IMR-90 (cell line): ENCODE measurements around the gene DAAM2. TPM values are rescaled to one million over a fixed set of nuclear protein-coding genes. Genes with fewer than 3 reads are reported as not detected.

ENCODE experiments used
- ATAC-seq: fragments of 200-7000 bp; cut with Tn5 transposase; 2 replicates; pipeline ENCODE4 v1.9.1; 2020; ENCODE audit warnings: low read depth, mild to moderate bottlenecking, moderate library complexity
- BruUV-seq: library from RNA; stranded (reverse); fragments of 400-500 nt; replicated peaks from 2 replicates; lab custom pipeline; 2021; lab: Mats Ljungman, UMichigan
- CTCF ChIA-PET: fragments of 300-600 bp; formaldehyde crosslinking; extraction: SDS; loops from one replicate; lab custom pipeline; 2021; ENCODE audit warnings: antibody characterized with exemption; lab: Yijun Ruan, JAX
- POLR2A ChIA-PET: fragments of 300-600 bp; sonication (Branson Sonifier 250); formaldehyde crosslinking; loops from one replicate; lab custom pipeline; 2022; ENCODE audit warnings: antibody characterized with exemption; ENCODE audit not compliant: unreplicated experiment; lab: Charles Lee
- DNase-seq: peaks from one replicate; pipeline ENCODE4 v3.0.0; 2013
- H2AFZ ChIP-seq: replicated peaks from 2 replicates; pipeline ENCODE3; 2013; ENCODE audit warnings: low read length, mild to moderate bottlenecking; ENCODE audit not compliant: poor library complexity
- H2AK5ac ChIP-seq: 2 replicates; pipeline ENCODE4 v1.6.1; 2013; ENCODE audit warnings: low read depth, low read length, inconsistent platforms
- H2AK9ac ChIP-seq: replicated peaks from 2 replicates; pipeline ENCODE3; 2013; ENCODE audit warnings: mild to moderate bottlenecking, low read depth, low read length, moderate library complexity; ENCODE audit not compliant: poor library complexity
- H2BK120ac ChIP-seq: 2 replicates; pipeline ENCODE4 v1.6.1; 2013; ENCODE audit warnings: low read depth, low read length, inconsistent platforms
- H2BK15ac ChIP-seq: 3 replicates; pipeline ENCODE4 v1.6.1; 2013; ENCODE audit warnings: low read depth, low read length, inconsistent platforms
- H2BK20ac ChIP-seq: 2 replicates; pipeline ENCODE4 v1.6.1; 2013; ENCODE audit warnings: low read depth, mild to moderate bottlenecking, inconsistent platforms, low read length, moderate library complexity
- H2BK5ac ChIP-seq: 2 replicates; pipeline ENCODE4 v1.6.1; 2013; ENCODE audit warnings: mild to moderate bottlenecking, low read depth, low read length, inconsistent platforms; ENCODE audit not compliant: poor library complexity, severe bottlenecking
- H3K14ac ChIP-seq: replicated peaks from 2 replicates; pipeline ENCODE4 v1.6.1; 2013; ENCODE audit warnings: low read depth, low read length, inconsistent platforms
- H3K18ac ChIP-seq: 2 replicates; pipeline ENCODE4 v1.6.1; 2013; ENCODE audit warnings: low read depth, low read length, control low read depth
- H3K23ac ChIP-seq: 2 replicates; pipeline ENCODE4 v1.6.1; 2013; ENCODE audit warnings: low read depth, low read length, inconsistent platforms
- H3K27ac ChIP-seq: 2 replicates; pipeline ENCODE4 v1.5.1; 2013; ENCODE audit warnings: mild to moderate bottlenecking, control low read depth, low read length; ENCODE audit not compliant: insufficient read depth
- H3K27me3 ChIP-seq: 2 replicates; pipeline ENCODE4 v1.6.1; 2013; ENCODE audit warnings: low read length; ENCODE audit not compliant: control insufficient read depth, insufficient read depth
- H3K36me3 ChIP-seq: 2 replicates; pipeline ENCODE4 v1.6.1; 2013; ENCODE audit warnings: low read length, mixed read lengths; ENCODE audit not compliant: control insufficient read depth, insufficient read depth
- H3K4ac ChIP-seq: 2 replicates; pipeline ENCODE4 v1.6.1; 2013; ENCODE audit warnings: low read depth, low read length, inconsistent platforms
- H3K4me1 ChIP-seq: 2 replicates; pipeline ENCODE4 v1.6.1; 2013; ENCODE audit warnings: low read length, mixed read lengths; ENCODE audit not compliant: control insufficient read depth, insufficient read depth
- H3K4me2 ChIP-seq: 2 replicates; pipeline ENCODE4 v1.6.1; 2013; ENCODE audit warnings: low read depth, mild to moderate bottlenecking, control low read depth, low read length, moderate library complexity
- H3K4me3 ChIP-seq: 2 replicates; pipeline ENCODE4 v1.5.1; 2013; ENCODE audit warnings: low read depth, mild to moderate bottlenecking, control low read depth, low read length, moderate library complexity; ENCODE audit not compliant: insufficient read depth
- H3K56ac ChIP-seq: 2 replicates; pipeline ENCODE4 v1.6.1; 2013; ENCODE audit warnings: low read length, inconsistent platforms; ENCODE audit not compliant: insufficient read depth; ENCODE audit errors: extremely low read depth
- H3K79me1 ChIP-seq, 2 experiments: 2 replicates each; pipeline ENCODE4 v1.6.1; 2013; ENCODE audit warnings: low read length in 2 of 2, inconsistent platforms in 1 of 2, low read depth in 1 of 2
- H3K9ac ChIP-seq: 2 replicates; pipeline ENCODE4 v1.6.1; 2013; ENCODE audit warnings: low read depth, low read length, control low read depth
- H3K9me1 ChIP-seq: 2 replicates; pipeline ENCODE4 v1.6.1; 2013; ENCODE audit warnings: low read length, inconsistent platforms; ENCODE audit not compliant: insufficient read depth
- H3K9me3 ChIP-seq: 2 replicates; pipeline ENCODE4 v1.6.1; 2013; ENCODE audit warnings: low read length; ENCODE audit not compliant: control insufficient read depth, insufficient read depth
- H4K20me1 ChIP-seq: 2 replicates; pipeline ENCODE4 v1.6.1; 2013; ENCODE audit warnings: low read length, inconsistent platforms; ENCODE audit not compliant: insufficient read depth
- H4K5ac ChIP-seq: 2 replicates; pipeline ENCODE4 v1.6.1; 2013; ENCODE audit warnings: mild to moderate bottlenecking, low read depth, low read length, control low read depth
- H4K8ac ChIP-seq, 2 experiments: 2 replicates each; pipeline ENCODE4 v1.6.1; 2013; ENCODE audit warnings: low read depth in 2 of 2, low read length in 2 of 2, control low read depth in 1 of 2, inconsistent platforms in 1 of 2
- H4K91ac ChIP-seq: 2 replicates; pipeline ENCODE4 v1.6.1; 2013; ENCODE audit warnings: low read depth, low read length, inconsistent platforms; ENCODE audit not compliant: insufficient read depth
- BHLHE40 ChIP-seq: fragments of 150-350 bp; IDR thresholded peaks from 2 replicates; pipeline ENCODE4 v1.6.1; 2016; ENCODE audit warnings: mild to moderate bottlenecking, low read depth, low read length
- CEBPB ChIP-seq: IDR thresholded peaks from 2 replicates; pipeline ENCODE4 v1.6.1; 2012; ENCODE audit warnings: low read depth, low read length, improper control_type of control experiment
- CHD1 ChIP-seq: IDR thresholded peaks from 2 replicates; pipeline ENCODE4 v1.6.1; 2012; ENCODE audit warnings: low read depth, low read length, improper control_type of control experiment
- FOS ChIP-seq: fragments of 150-350 bp; IDR thresholded peaks from 2 replicates; pipeline ENCODE4 v1.6.1; 2016; ENCODE audit warnings: low read depth, low read length
- MAFK ChIP-seq: IDR thresholded peaks from 2 replicates; pipeline ENCODE4 v1.6.1; 2012; ENCODE audit warnings: low read depth, low read length, improper control_type of control experiment
- MAZ ChIP-seq: IDR thresholded peaks from 2 replicates; pipeline ENCODE4 v1.6.1; 2012; ENCODE audit warnings: low read depth, mild to moderate bottlenecking, low read length, improper control_type of control experiment, moderate library complexity, borderline replicate concordance
- MXI1 ChIP-seq: IDR thresholded peaks from 2 replicates; pipeline ENCODE4 v1.6.1; 2012; ENCODE audit warnings: low read depth, mild to moderate bottlenecking, low read length, moderate library complexity, borderline replicate concordance
- NFE2L2 ChIP-seq: fragments of 150-350 bp; IDR thresholded peaks from 2 replicates; pipeline ENCODE4 v1.6.1; 2016; ENCODE audit warnings: low read depth, mild to moderate bottlenecking, low read length
- POLR2A ChIP-seq: IDR thresholded peaks from 2 replicates; pipeline ENCODE4 v1.6.1; 2012; ENCODE audit warnings: mild to moderate bottlenecking, low read depth, low read length
- RAD21 ChIP-seq: IDR thresholded peaks from 2 replicates; pipeline ENCODE4 v1.6.1; 2012; ENCODE audit warnings: low read length, improper control_type of control experiment
- RCOR1 ChIP-seq: IDR thresholded peaks from 2 replicates; pipeline ENCODE4 v1.6.1; 2012; ENCODE audit warnings: mild to moderate bottlenecking, low read length, improper control_type of control experiment; ENCODE audit not compliant: insufficient replicate concordance
- RFX5 ChIP-seq: IDR thresholded peaks from 2 replicates; pipeline ENCODE4 v1.8.0; 2012; ENCODE audit warnings: low read depth, mild to moderate bottlenecking, low read length, moderate library complexity
- SMC3 ChIP-seq: fragments of 150-350 bp; IDR thresholded peaks from 2 replicates; pipeline ENCODE4 v1.6.1; 2016; ENCODE audit warnings: low read depth, mild to moderate bottlenecking, antibody characterized with exemption, low read length, moderate library complexity
- WGBS, 2 experiments: methylation state at CpG; one replicate each; pipeline versions ENCODE4 v1.1.5 to v1.1.7; 2013; ENCODE audit warnings: missing lambda C conversion rate in 2 of 2; ENCODE audit not compliant: insufficient read length in 1 of 2; ENCODE audit errors: extremely low coverage in 2 of 2; 5-methylcytosine and 5-hydroxymethylcytosine counted together
- dilution Hi-C: fragments of 300-500 bp; cut with HindIII; formaldehyde crosslinking; loops from one replicate; pipeline ENCODE4 v1.14.3; 2018; ENCODE audit warnings: low sequenced_read_pairs; ENCODE audit not compliant: unreplicated experiment
- in situ Hi-C: fragments of 300-500 bp; cut with MboI; formaldehyde crosslinking; loops from 3 replicates; pipeline ENCODE4 v1.14.3; 2019; ENCODE audit warnings: low sequenced_read_pairs, inconsistent platforms, mixed read lengths
- intact Hi-C: fragments of 100-400 bp; cut with micrococcal nuclease; formaldehyde crosslinking; loops from 2 replicates; pipeline ENCODE4 v1.10.0; 2022
- polyA plus RNA-seq, 3 experiments: library from polyadenylated mRNA; depleted of rRNA; stranded (reverse); fragments of >200 nt; gene quantifications; 2 replicates each; pipeline ENCODE4 v1.2.3, GENCODE V29; 2012; ENCODE audit warnings: low replicate concordance in 1 of 3
- total RNA-seq: library from RNA; depleted of rRNA; stranded (reverse); fragments of >200 nt; gene quantifications from 2 replicates; pipeline ENCODE4 v1.2.3, GENCODE V29; 2012
- TF ChIP-seq, protein P1 (sequence below): conservative IDR thresholded peaks from 2 replicates; pipeline ENCODE4 v1.5.1; 2012; ENCODE audit warnings: mild to moderate bottlenecking, low read depth, low read length, improper control_type of control experiment
- TF ChIP-seq, protein P2 (sequence below): fragments of 150-350 bp; IDR thresholded peaks from 2 replicates; pipeline ENCODE4 v1.6.1; 2017; ENCODE audit warnings: mild to moderate bottlenecking, antibody characterized with exemption, low read length, low read depth
- TF ChIP-seq, protein P3 (sequence below): fragments of 150-350 bp; IDR thresholded peaks from 2 replicates; pipeline ENCODE4 v1.6.1; 2016; ENCODE audit warnings: low read depth, mild to moderate bottlenecking, low read length, moderate library complexity, borderline replicate concordance

Gene DAAM2
- total and polyA plus RNA-seq, 2 of the 4 experiments (the other 2 are of a cell fraction) = 11.2 to 12.9 TPM

DNA sequence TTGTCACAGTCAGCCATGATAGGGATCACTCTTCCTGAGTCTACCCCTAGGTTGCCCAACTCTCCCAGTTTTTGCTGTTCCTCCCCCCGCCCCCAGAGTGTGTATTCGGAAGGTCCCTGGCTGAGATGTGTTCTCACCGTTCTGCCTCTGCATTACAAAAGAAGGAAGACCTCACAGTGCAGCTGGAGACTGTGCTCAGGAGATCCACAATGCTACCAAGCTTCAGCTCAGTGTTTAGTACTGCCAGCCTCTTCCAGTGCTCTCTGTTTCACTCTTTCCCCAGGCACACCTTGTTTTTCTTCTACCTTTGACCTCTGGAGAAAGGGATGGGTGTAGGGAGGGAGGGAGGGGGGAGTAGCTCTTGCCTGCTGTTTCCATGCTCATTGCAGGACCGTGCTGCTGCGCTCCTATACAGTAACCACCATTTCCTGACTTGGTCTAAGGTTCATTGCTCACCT is 155.5 kb downstream of the DAAM2 start:
- Histone ChIP-seq H4K8ac (no peak overlapping the region), H2BK15ac (no peak overlapping the region), H3K36me3 (no peaks in the 10 kb centered on the region), H3K27ac (no peak overlapping the region), H2AK5ac (no peak overlapping the region), H3K23ac (no peak overlapping the region), H3K18ac (no peak overlapping the region), H2AFZ (no peak overlapping the region), H2BK20ac (no peak overlapping the region), H4K5ac (no peak overlapping the region), H4K20me1 (no peaks in the 10 kb centered on the region; the same call in 1 of the 2 replicates), H3K56ac (no peak overlapping the region), H3K4me2 (no peak overlapping the region), H3K27me3 (peaks cover 31% of the 10 kb centered on the region), H4K91ac (no peak overlapping the region), H3K79me1 (no peaks in the 10 kb centered on the region), H3K9me3 (no peaks in the 10 kb centered on the region), H2AK9ac (no peak overlapping the region), H3K14ac (no peak overlapping the region), H2BK5ac (no peak overlapping the region), H3K9me1 (no peaks in the 10 kb centered on the region), H2BK120ac (no peak overlapping the region), H3K4me1 (no peaks in the 10 kb centered on the region), H3K9ac (no peak overlapping the region), H3K4ac (no peak overlapping the region), H3K4me3 (no peak overlapping the region)
- WGBS, 2 experiments = 10% methylated on average over 2 of the region's 5 CpGs; no CpG with 5 or more reads in 1 of the 2 experiments
- dilution Hi-C loops = no loop called here
- CTCF ChIA-PET = no interaction called here
- POLR2A ChIA-PET = no interaction called here
- in situ Hi-C loops = no loop called here
- TF ChIP-seq RFX5 = no peak
- no peak for TF ChIP-seq SMC3
- TF ChIP-seq POLR2A = no peak
- no peak for TF ChIP-seq CHD1
- TF ChIP-seq MAFK = no peak
- no peak for TF ChIP-seq CEBPB
- TF ChIP-seq, protein P1, sequence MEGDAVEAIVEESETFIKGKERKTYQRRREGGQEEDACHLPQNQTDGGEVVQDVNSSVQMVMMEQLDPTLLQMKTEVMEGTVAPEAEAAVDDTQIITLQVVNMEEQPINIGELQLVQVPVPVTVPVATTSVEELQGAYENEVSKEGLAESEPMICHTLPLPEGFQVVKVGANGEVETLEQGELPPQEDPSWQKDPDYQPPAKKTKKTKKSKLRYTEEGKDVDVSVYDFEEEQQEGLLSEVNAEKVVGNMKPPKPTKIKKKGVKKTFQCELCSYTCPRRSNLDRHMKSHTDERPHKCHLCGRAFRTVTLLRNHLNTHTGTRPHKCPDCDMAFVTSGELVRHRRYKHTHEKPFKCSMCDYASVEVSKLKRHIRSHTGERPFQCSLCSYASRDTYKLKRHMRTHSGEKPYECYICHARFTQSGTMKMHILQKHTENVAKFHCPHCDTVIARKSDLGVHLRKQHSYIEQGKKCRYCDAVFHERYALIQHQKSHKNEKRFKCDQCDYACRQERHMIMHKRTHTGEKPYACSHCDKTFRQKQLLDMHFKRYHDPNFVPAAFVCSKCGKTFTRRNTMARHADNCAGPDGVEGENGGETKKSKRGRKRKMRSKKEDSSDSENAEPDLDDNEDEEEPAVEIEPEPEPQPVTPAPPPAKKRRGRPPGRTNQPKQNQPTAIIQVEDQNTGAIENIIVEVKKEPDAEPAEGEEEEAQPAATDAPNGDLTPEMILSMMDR = no peak
- TF ChIP-seq MXI1 = no peak
- TF ChIP-seq NFE2L2 = no peak
- no peak for TF ChIP-seq RAD21
- TF ChIP-seq, protein P2, sequence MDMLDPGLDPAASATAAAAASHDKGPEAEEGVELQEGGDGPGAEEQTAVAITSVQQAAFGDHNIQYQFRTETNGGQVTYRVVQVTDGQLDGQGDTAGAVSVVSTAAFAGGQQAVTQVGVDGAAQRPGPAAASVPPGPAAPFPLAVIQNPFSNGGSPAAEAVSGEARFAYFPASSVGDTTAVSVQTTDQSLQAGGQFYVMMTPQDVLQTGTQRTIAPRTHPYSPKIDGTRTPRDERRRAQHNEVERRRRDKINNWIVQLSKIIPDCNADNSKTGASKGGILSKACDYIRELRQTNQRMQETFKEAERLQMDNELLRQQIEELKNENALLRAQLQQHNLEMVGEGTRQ = no peak
- TF ChIP-seq BHLHE40 = no peak
- no peak for TF ChIP-seq RCOR1
- TF ChIP-seq MAZ = no peak
- TF ChIP-seq, protein P3, sequence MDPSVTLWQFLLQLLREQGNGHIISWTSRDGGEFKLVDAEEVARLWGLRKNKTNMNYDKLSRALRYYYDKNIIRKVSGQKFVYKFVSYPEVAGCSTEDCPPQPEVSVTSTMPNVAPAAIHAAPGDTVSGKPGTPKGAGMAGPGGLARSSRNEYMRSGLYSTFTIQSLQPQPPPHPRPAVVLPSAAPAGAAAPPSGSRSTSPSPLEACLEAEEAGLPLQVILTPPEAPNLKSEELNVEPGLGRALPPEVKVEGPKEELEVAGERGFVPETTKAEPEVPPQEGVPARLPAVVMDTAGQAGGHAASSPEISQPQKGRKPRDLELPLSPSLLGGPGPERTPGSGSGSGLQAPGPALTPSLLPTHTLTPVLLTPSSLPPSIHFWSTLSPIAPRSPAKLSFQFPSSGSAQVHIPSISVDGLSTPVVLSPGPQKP = no peak
- no peak for TF ChIP-seq FOS
- DNase-seq (no peak), ATAC-seq (no peak)
- intact Hi-C loops = no loop called here
- no TSS peak for BruUV-seq
